Right hindlimb (tissue), 1 donor: ENCODE results near the gene MEGF9.
"Not testable (repeated sequence)": the region's sequence is repeated elsewhere in the genome, so short reads cannot be mapped to it uniquely, and the experiment has no call there.

ENCODE experiments used
- DNase-seq: peaks from one replicate; pipeline ENCODE4 v3.0.0-alpha.2; 2018

The MEGF9 gene

DNA sequence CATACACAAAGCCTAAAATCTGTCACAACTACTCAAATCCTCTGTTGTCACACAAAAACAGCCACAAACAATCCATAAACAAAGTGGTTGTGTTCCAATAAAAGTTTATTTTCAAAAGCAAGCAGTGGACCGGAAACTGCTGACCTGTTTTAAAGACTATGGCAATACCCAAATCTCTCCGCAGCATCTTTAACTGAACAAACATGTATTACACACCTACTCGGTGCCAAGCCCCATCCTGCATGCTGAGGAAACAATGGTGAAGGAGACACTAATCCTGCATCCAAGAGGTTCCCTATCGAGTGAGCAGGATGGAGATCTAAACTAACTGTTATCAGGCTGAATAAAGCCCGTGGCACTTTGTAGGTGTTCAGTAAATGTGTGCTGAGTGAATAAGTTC, 145.5 kb downstream of the MEGF9 start:
- DNase-seq: no peak

DNA sequence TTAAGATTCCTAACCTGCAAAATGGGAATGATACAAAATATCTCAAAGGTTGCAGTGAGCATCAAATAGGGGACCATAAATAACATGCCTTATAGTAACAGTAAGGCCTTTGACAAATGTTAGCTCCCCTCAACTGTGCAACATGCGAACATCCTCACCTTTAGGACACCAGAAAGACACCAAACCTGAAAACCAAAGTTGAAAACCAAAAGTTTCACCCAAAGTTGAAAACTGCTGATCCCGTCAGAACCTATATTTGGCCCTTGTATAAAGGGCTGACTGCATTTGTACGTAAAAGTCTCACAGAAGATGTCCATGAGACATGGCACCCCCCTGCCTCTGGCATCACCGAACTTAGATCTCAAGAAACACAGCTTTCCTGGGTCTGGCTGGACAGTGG, 146.4 kb downstream of the MEGF9 start:
- no peak for DNase-seq

DNA sequence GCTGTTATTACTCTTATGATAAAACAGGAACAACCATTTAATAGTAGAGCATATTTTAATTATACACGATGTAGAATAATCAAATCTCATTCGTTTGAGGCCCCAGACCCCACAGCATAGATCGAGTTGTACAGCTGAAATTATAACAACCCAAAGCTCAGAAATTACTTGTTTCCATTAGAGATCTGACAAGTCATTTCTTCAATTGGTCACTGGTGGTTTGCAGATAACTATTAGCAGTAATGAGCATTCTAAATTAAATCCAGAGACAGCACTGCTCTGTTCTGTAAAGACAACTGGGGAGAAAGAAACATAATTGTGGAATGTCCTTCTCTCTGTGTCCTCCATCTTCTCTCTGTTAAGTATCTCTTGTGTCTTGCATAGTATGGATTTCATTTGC, 147.2 kb downstream of the MEGF9 start:
- no peak for DNase-seq

DNA sequence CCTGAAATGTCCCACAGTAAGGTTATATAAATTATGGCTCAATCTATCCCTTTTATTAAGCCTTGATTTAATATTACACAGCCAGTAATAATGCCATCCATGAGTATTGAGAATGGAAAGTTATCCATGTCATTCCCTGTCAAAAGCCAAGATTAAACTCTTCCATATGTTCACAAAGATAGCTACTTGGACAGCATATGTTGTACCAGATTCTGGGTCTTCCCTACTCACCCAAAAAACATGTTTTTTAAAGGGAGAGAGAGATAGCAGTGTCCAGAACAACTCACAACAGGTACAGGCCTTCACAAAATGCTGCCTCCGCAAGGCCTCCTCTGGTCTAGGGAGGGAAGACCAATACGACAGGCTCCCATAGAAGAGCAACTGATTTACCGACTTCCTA, 149.7 kb downstream of the MEGF9 start:
- DNase-seq: no peak

DNA sequence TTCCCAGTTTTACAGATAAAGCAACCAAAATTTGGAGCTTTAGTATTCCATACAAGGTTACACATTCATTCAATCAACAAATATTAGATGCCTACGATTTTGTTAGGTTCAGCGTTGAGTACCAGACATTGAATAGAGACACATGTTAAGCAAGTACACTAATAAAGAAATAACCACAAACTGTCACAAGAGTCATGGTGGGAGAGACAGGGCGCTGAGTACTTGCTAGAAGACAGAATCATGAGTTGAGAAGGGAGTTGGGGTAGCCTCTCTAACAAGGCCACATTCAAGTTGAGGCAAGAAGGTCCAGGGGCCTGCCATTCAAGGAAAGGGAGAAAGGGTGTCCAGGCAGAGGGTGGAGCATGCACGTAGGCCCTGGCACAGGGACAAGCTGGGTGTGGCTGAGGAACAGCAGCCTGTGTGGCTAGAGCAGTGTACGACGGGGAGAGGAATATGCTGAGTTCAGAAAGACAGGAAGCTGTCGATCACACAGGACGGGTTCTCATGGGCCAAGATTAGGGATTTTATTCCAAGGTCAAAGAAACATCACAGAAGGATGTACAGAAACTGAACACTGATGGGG, 151.3 kb downstream of the MEGF9 start:
- peak; percentile 52 for DNase-seq

DNA sequence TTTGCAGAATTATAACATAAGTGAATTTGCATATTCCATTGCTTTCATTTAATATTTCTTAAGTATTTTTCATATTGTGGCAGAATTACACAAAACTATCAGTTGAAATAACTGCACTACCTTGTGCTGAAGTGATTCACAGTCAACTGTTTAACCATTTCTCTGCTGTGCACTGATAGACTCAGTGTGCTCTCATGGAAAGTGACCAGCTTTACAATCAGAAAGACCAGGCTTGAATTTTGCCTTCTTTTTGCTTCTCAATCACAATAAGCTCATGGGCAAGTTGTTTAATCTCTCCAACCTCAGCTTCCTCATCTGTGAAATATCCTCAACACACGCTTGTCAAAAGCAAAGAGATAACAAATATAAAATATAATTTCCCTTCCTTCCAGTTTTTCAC, 152.6 kb downstream of the MEGF9 start:
- DNase-seq: no peak

DNA sequence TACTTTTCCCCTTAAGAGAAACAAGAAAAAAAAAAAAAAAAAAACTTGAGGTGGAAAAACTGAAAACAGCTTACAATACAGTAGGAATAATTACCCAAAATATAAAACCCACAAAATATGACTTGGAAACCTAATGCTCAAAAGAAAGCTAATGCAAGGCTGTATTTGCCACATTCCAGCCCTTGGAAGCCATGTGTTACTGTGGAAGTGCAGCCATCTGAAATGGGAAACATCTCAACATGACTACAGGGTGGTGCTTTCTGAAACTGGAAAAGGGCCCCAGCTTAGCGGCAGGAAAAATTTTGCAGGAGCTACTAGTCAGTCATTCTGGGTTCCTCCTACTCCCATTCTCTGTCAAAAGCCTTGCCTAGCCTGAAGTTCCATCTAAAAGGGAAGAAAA, 154.7 kb downstream of the MEGF9 start:
- no peak for DNase-seq

DNA sequence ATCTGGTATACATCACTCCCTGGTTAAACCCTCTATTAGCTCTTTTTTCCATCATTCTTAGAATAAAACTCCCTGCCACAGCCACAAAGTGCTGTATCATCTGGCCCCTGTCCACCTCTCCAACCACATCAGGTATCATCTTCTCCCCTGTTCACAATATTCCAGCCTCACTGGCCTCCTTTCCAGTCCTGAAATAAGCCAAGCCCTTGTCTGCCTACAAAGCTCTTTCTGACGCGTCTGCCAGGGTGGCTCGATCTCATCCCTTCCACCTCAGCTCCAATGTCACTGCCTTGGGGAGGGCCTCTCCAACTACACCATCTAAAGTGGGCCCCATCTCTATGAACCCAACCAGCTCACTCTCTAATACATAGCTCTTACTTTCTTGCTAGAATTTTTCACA, 155.8 kb downstream of the MEGF9 start:
- no peak for DNase-seq

DNA sequence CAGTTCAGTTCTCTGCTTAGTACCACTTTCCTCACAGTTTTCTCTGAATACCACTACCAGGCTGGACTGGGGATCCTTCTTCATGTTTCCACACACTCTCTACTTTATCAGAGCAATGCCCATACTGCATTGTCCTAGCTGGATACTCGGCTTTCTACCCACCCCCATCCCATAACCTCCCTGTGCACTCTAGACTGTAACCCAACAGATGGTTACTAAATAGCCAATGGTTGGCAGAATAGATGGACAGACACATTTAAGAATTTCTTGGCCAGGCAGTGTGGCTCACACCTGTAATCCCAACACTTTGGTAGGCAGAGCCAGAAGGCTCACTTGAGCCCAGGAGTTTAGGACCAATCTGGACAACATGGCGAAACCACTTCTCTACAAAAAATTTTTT, 157.1 kb downstream of the MEGF9 start:
- DNase-seq: no peak

DNA sequence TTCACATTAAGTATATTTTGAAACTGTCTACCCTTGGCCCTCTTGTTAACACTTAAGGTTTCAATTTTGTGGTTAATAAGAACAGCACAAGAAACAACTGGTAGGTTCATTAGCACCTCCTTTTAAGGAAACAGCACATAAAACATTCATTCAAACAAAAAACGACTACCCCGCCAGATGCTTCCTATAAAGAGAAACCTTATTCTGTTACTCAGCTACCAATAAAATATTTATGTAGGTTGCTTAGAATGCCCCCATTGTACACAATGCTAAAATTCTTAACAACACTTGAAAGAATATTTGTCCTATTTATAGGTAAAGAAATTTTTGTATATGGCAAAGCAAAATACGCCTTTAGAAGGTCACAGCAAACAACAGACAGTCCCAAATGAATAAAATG, 157.5 kb downstream of the MEGF9 start:
- DNase-seq: no peak

DNA sequence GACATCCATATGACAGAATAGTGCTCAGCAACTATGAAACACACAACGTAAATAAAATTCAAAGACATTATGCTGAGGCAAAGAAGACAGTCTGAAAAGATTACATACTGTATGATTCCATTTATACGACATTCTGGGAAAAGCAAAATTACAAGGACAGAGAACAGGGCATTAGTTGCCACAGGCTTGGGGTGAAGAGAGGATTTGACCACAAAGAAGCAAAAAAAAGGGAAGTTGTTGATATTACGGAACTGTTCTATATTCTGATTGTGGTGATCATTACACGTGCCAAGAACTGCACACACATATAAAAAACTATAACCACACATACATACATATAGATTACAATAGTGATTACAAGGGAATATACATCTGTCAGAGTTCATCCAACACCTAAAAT, 158.4 kb downstream of the MEGF9 start:
- no peak for DNase-seq

DNA sequence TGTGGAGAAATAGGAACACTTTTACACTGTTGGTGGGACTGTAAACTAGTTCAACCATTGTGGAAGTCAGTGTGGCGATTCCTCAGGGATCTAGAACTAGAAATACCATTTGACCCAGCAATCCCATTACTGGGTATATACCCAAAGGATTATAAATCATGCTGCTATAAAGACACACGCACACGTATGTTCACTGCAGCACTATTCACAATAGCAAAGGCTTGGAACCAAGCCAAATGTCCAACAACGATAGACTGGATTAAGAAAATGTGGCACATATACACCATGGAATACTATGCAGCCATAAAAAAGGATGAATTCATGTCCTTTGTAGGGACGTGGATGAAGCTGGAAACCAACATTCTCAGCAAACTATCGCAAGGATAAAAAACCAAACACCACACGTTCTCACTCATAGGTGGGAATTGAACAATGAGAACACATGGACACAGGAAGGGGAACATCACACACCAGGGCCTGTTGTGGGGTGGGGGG, 162.0 kb downstream of the MEGF9 start:
- DNase-seq: not testable (repeated sequence)
